Panc1 (cell line): ENCODE measurements around the gene ABCC12. TPM values are rescaled to one million over a fixed set of nuclear protein-coding genes. Genes with fewer than 3 reads are reported as not detected.
A peak's percentile ranks its signal among the peaks of the same experiment; 100 is the strongest.

ENCODE experiments used
- ATAC-seq: fragments of 200-7000 bp; cut with Tn5 transposase; 2 replicates; pipeline ENCODE4 v1.9.1; 2020; ENCODE audit warnings: mild to moderate bottlenecking, moderate library complexity
- BruUV-seq: library from RNA; stranded (reverse); fragments of 400-500 nt; replicated peaks from 2 replicates; lab custom pipeline; 2021; lab: Mats Ljungman, UMichigan
- CTCF ChIA-PET: fragments of 300-600 bp; sonication (Branson Sonifier 250); formaldehyde crosslinking; loops from one replicate; lab custom pipeline; 2022; ENCODE audit warnings: antibody characterized with exemption; lab: Charles Lee
- POLR2A ChIA-PET: fragments of 300-600 bp; sonication (Branson Sonifier 250); formaldehyde crosslinking; loops from one replicate; lab custom pipeline; 2022; ENCODE audit warnings: antibody characterized with exemption; lab: Charles Lee
- DNase-seq: peaks from one replicate; pipeline ENCODE4 v3.0.0-alpha.2; 2010; ENCODE audit warnings: low read depth, low spot score
- H3K27ac ChIP-seq: 2 replicates; pipeline ENCODE4 v1.5.1; 2011; ENCODE audit warnings: mild to moderate bottlenecking, low read length, inconsistent platforms
- H3K27me3 ChIP-seq: fragments of 200-500 bp; sonication (Bioruptor generic); 2 replicates; pipeline ENCODE4 v1.6.0; 2014; ENCODE audit warnings: low read length, inconsistent platforms; ENCODE audit not compliant: control insufficient read depth, insufficient read depth
- H3K36me3 ChIP-seq: fragments of 200-500 bp; sonication (Bioruptor generic); 2 replicates; pipeline ENCODE4 v1.5.1; 2014; ENCODE audit warnings: inconsistent platforms, mild to moderate bottlenecking, low read length, moderate library complexity; ENCODE audit not compliant: control insufficient read depth, insufficient read depth
- H3K4me1 ChIP-seq: 2 replicates; pipeline ENCODE4 v1.5.1; 2011; ENCODE audit warnings: inconsistent platforms, mild to moderate bottlenecking, low read length, moderate library complexity; ENCODE audit not compliant: control insufficient read depth, insufficient read depth
- H3K4me3 ChIP-seq, 2 experiments: 2 replicates each; pipeline ENCODE4 v1.5.1; 2011 to 2012; ENCODE audit warnings: low read depth in 2 of 2, low read length in 2 of 2, mild to moderate bottlenecking in 2 of 2, inconsistent platforms in 1 of 2, moderate library complexity in 1 of 2
- H3K9me3 ChIP-seq: fragments of 200-500 bp; sonication (Bioruptor generic); 2 replicates; pipeline ENCODE4 v1.5.1; 2014; ENCODE audit warnings: low read depth, mild to moderate bottlenecking, inconsistent platforms, low read length, moderate library complexity; ENCODE audit not compliant: control insufficient read depth, insufficient read depth
- CTCF ChIP-seq: fragments of 450-650 bp; IDR thresholded peaks from 2 replicates; pipeline ENCODE4 v1.5.1; 2017; ENCODE audit warnings: mild to moderate bottlenecking
- POLR2AphosphoS5 ChIP-seq: IDR thresholded peaks from 2 replicates; pipeline ENCODE4 v1.6.1; 2012; ENCODE audit warnings: mild to moderate bottlenecking, low read depth, low read length, moderate library complexity
- REST ChIP-seq, 2 experiments: IDR thresholded peaks; 2 replicates each; pipeline ENCODE4 v1.6.1; 2011 to 2012; ENCODE audit warnings: low read depth in 2 of 2, control low read depth in 1 of 2, low read length in 1 of 2, mild to moderate bottlenecking in 1 of 2, moderate library complexity in 1 of 2; ENCODE audit not compliant: insufficient read depth in 1 of 2
- SIN3A ChIP-seq: IDR thresholded peaks from 2 replicates; pipeline ENCODE4 v1.6.1; 2012; ENCODE audit warnings: low read depth, mild to moderate bottlenecking, low read length, moderate library complexity, borderline replicate concordance; ENCODE audit not compliant: insufficient read depth
- TCF7L2 ChIP-seq: IDR thresholded peaks from 2 replicates; pipeline ENCODE4 v1.6.1; 2011; ENCODE audit warnings: mild to moderate bottlenecking, low read depth, low read length, inconsistent platforms
- in situ Hi-C: cut with HindIII; loops from 2 replicates; pipeline ENCODE4 v1.10.0; 2016; ENCODE audit warnings: low sequenced_read_pairs, low pct_unique_long_range_greater_than_20kb
- intact Hi-C: fragments of 100-400 bp; cut with micrococcal nuclease; formaldehyde crosslinking; loops from one replicate; pipeline ENCODE4 v1.10.0; 2022; ENCODE audit not compliant: unreplicated experiment
- total RNA-seq: library from RNA; stranded (reverse); gene quantifications from one replicate; pipeline ENCODE4 v1.2.1, GENCODE V29; 2021; ENCODE audit not compliant: unreplicated experiment

ABCC12 gene
- total RNA-seq, 1 experiment from 2014 or later, result not detected

- ATAC-seq (no peak), DNase-seq (no peak)
- intact Hi-C loops, result no loop called here
- POLR2A ChIA-PET, result no interaction called here
- Histone ChIP-seq H3K27me3 (no peaks in the 10 kb centered on the region), H3K4me1 (no peaks in the 10 kb centered on the region; the same call in 1 of the 2 replicates), H3K36me3 (no peaks in the 10 kb centered on the region), H3K27ac (peak overlapping the region; percentile 39; the same call in 1 of the 2 replicates), H3K9me3 (no peaks in the 10 kb centered on the region), H3K4me3 (no peak overlapping the region)
- BruUV-seq, result no TSS peak
- CTCF ChIA-PET, result no interaction called here
- no peak for TF ChIP-seq REST (IDR thresholded peaks at IDR 0.05; ENCODE audit: insufficient read depth in 1 of 2, low read depth in 2 of 2, low read length in 1 of 2)
- no peak for TF ChIP-seq SIN3A
- TF ChIP-seq TCF7L2, result peak; percentile 42; the same call in 1 of the 2 replicates
- in situ Hi-C loops, result no loop called here
These were observed 42.8 kb downstream of the ABCC12 start for GRCh38 chr16:48113001-48113400.

- ATAC-seq, result no peak
- Histone ChIP-seq H3K27me3 (no peaks in the 10 kb centered on the region), H3K36me3 (no peaks in the 10 kb centered on the region), H3K27ac (peak overlapping the region; percentile 39; the same call in 1 of the 2 replicates), H3K4me3 (no peak overlapping the region), H3K9me3 (no peaks in the 10 kb centered on the region), H3K4me1 (no peaks in the 10 kb centered on the region; the same call in 1 of the 2 replicates)
- intact Hi-C loops, result no loop called here
- ChIA-PET CTCF (no interaction called here), POLR2A (no interaction called here)
- DNase-seq, result no peak
- no peak for TF ChIP-seq SIN3A
- no peak for TF ChIP-seq TCF7L2
- no peak for TF ChIP-seq POLR2AphosphoS5
- BruUV-seq, result no TSS peak
- in situ Hi-C loops, result no loop called here
These were observed 43.2 kb downstream of the ABCC12 start for GRCh38 chr16:48112600-48112999.

- CTCF ChIA-PET, result interaction anchor here (0.6 kb wide), 1 partner anchor 444 kb away, joined by 3 read pairs; no protein-coding TSS in a partner anchor
These were observed 44.8 kb downstream of the ABCC12 start for GRCh38 chr16:48110982-48111381.

More at GRCh38 chr16:48110982-48111381, 44.8 kb downstream of the ABCC12 start:
- H3K4me1 ChIP-seq, result no peaks in the 10 kb centered on the region; the same call in 1 of the 2 replicates
- no peaks in the 10 kb centered on the region for H3K9me3 ChIP-seq
- POLR2A ChIA-PET, result no interaction called here
- DNase-seq (no peak), ATAC-seq (no peak)
- H3K27ac ChIP-seq, result no peak overlapping the region; the same call in 1 of the 2 replicates
- no peak for TF ChIP-seq REST (IDR thresholded peaks at IDR 0.05; ENCODE audit: insufficient read depth in 1 of 2, low read depth in 2 of 2, low read length in 1 of 2)
- no peak for TF ChIP-seq POLR2AphosphoS5
- no peak for TF ChIP-seq CTCF
- TF ChIP-seq TCF7L2, result no peak
- TF ChIP-seq SIN3A, result no peak
- intact Hi-C loops (no loop called here), in situ Hi-C loops (no loop called here)
- no peaks in the 10 kb centered on the region for H3K27me3 ChIP-seq
- H3K36me3 ChIP-seq, result no peaks in the 10 kb centered on the region
- no TSS peak for BruUV-seq
- H3K4me3 ChIP-seq, result no peak overlapping the region
